HG03457 (cell line): Measurements from ENCODE around the gene KRTAP12-3.
"Not testable (repeated sequence)": the region's sequence is repeated elsewhere in the genome, so short reads cannot be mapped to it uniquely, and the experiment has no call there.

ENCODE experiments used
- ATAC-seq: cut with Tn5 transposase; IDR thresholded peaks from one replicate; pipeline ENCODE4 v1.9.1; 2021; ENCODE audit warnings: moderate number of reproducible peaks; ENCODE audit not compliant: unreplicated experiment

The KRTAP12-3 gene

GRCh38 chr21:44627181-44627822, 30.4 kb upstream of the KRTAP12-3 start:
- ATAC-seq = not testable (repeated sequence)

GRCh38 chr21:44627831-44628233, 29.9 kb upstream of the KRTAP12-3 start:
- ATAC-seq = not testable (repeated sequence)

GRCh38 chr21:44628707-44629391, 28.9 kb upstream of the KRTAP12-3 start:
- ATAC-seq = no peak

- no peak for ATAC-seq
These were observed 27.3 kb upstream of the KRTAP12-3 start for GRCh38 chr21:44630440-44630839.

GRCh38 chr21:44632067-44632466, 25.7 kb upstream of the KRTAP12-3 start:
- ATAC-seq = no peak

- ATAC-seq = no peak
These were observed 21.3 kb upstream of the KRTAP12-3 start for GRCh38 chr21:44636209-44637017.

GRCh38 chr21:44637018-44637850, 20.5 kb upstream of the KRTAP12-3 start, which contains the start of gene KRTAP10-10:
KRTAP10-10 (plus strand) TSS chr21:44637356; CDS start chr21:44637418, 62 bp downstream.
- ATAC-seq = no peak

- ATAC-seq = not testable (repeated sequence)
These were observed 19.8 kb upstream of the KRTAP12-3 start for GRCh38 chr21:44637851-44638348.

GRCh38 chr21:44638506-44639330, 19.0 kb upstream of the KRTAP12-3 start:
- ATAC-seq = not testable (repeated sequence)

- ATAC-seq = no peak
These were observed 18.4 kb upstream of the KRTAP12-3 start for GRCh38 chr21:44639331-44639655.

- ATAC-seq = no peak
These were observed 17.0 kb upstream of the KRTAP12-3 start for GRCh38 chr21:44640761-44641160.

- no peak for ATAC-seq
These were observed 13.9 kb upstream of the KRTAP12-3 start for GRCh38 chr21:44643741-44644310.

GRCh38 chr21:44644878-44645277, 12.9 kb upstream of the KRTAP12-3 start:
- no peak for ATAC-seq

GRCh38 chr21:44646366-44647221, 11.1 kb upstream of the KRTAP12-3 start, which contains the start of gene KRTAP10-11:
KRTAP10-11 (plus strand) TSS chr21:44646414; CDS start chr21:44646459, 45 bp downstream.
- ATAC-seq = not testable (repeated sequence)

GRCh38 chr21:44647222-44647552, 10.5 kb upstream of the KRTAP12-3 start:
- ATAC-seq = no peak

- no peak for ATAC-seq
These were observed 9.0 kb upstream of the KRTAP12-3 start for GRCh38 chr21:44648557-44649311.

GRCh38 chr21:44649521-44650100, 8.1 kb upstream of the KRTAP12-3 start:
- no peak for ATAC-seq
